Osteoblast (primary cell): ENCODE measurements around the gene MYLK2. TPM values are rescaled to one million over a fixed set of nuclear protein-coding genes. Genes with fewer than 3 reads are reported as not detected.

Experiments used
- DNase-seq: peaks from one replicate; pipeline ENCODE4 v3.0.0; 2011; ENCODE audit warnings: low spot score, mixed read lengths; ENCODE audit not compliant: insufficient read length; ENCODE audit errors: missing footprints
- H2AFZ ChIP-seq: 2 replicates; pipeline ENCODE4 v1.6.0; 2011; ENCODE audit warnings: mild to moderate bottlenecking, low read length
- H3K27ac ChIP-seq: 2 replicates; pipeline ENCODE4 v1.5.1; 2011; ENCODE audit warnings: mild to moderate bottlenecking, low read depth, low read length, moderate library complexity
- H3K27me3 ChIP-seq: 2 replicates; pipeline ENCODE4 v1.6.0; 2012; ENCODE audit warnings: mild to moderate bottlenecking, control low read depth, inconsistent platforms, low read length, moderate library complexity; ENCODE audit not compliant: insufficient read depth
- H3K36me3 ChIP-seq: 2 replicates; pipeline ENCODE4 v1.5.1; 2011; ENCODE audit warnings: mild to moderate bottlenecking, low read length, control low read depth, moderate library complexity; ENCODE audit not compliant: insufficient read depth
- H3K4me1 ChIP-seq: 2 replicates; pipeline ENCODE4 v1.5.1; 2011; ENCODE audit warnings: mild to moderate bottlenecking, low read length, control low read depth, moderate library complexity; ENCODE audit not compliant: insufficient read depth
- H3K4me2 ChIP-seq: 2 replicates; pipeline ENCODE4 v1.6.0; 2011; ENCODE audit warnings: mild to moderate bottlenecking, low read length; ENCODE audit not compliant: insufficient read depth
- H3K4me3 ChIP-seq: fragments of 200-600 bp; sonication (generic); 3 replicates; pipeline ENCODE4 v1.5.1; 2012; ENCODE audit warnings: mild to moderate bottlenecking, low read length, inconsistent platforms; ENCODE audit not compliant: insufficient read depth
- H3K79me2 ChIP-seq: 2 replicates; pipeline ENCODE4 v1.6.0; 2012; ENCODE audit warnings: mild to moderate bottlenecking, low read length, control low read depth, inconsistent platforms; ENCODE audit not compliant: insufficient read depth
- H3K9me3 ChIP-seq: 2 replicates; pipeline ENCODE4 v1.5.1; 2011; ENCODE audit warnings: low read depth, low read length, control low read depth
- H4K20me1 ChIP-seq: 2 replicates; pipeline ENCODE4 v1.6.0; 2012; ENCODE audit warnings: mild to moderate bottlenecking, low read length, control low read depth; ENCODE audit not compliant: insufficient read depth
- CTCF ChIP-seq: IDR thresholded peaks from 2 replicates; pipeline ENCODE4 v1.5.1; 2011; ENCODE audit warnings: mild to moderate bottlenecking, low read depth, low read length, moderate library complexity; ENCODE audit errors: extremely low read depth
- total RNA-seq: library from RNA; depleted of rRNA; stranded (reverse); fragments of >200 nt; gene quantifications from 2 replicates; pipeline ENCODE4 v1.2.3, GENCODE V29; 2012

Gene MYLK2
- total RNA-seq, 1 donor, result 0.36 TPM

DNA sequence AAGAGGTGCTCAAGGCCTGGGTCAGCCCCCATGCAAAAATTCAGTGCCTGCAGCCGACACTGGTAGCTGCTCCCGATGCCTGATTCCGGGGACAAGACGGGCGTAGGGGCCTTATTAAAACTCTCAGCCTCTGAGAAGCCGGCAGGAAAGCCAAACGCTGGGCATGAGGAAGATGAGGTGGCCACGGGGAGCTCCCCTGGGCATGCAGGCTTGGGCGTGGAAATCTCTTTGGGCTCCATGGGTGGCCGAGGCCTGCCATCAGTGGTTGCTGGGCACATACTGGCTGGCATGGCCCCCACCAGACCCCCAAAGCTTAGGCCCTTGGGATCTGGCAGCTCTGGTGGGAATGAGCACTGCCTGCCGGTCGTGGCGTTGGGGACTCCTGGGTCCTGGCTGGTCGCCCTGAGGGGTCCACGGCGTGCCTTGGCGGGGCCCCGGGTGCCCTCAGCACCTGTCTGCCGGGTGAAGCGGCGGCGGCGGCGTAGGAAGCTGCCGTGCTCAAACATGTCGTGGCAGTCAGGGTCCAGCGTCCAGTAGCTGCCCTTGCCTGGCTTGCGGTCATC lies 25.7 kb downstream of the MYLK2 start:
- no peaks in the 10 kb centered on the region for H3K9me3 ChIP-seq
- peaks cover 21% of the 10 kb centered on the region for H3K27me3 ChIP-seq
- H3K4me2 ChIP-seq, result no peak overlapping the region
- H3K27ac ChIP-seq, result no peak overlapping the region
- peaks cover 45% of the 10 kb centered on the region for H3K4me1 ChIP-seq
- no peak overlapping the region for H2AFZ ChIP-seq
- peak; percentile 76 for DNase-seq
- no peak overlapping the region for H3K4me3 ChIP-seq
- peaks cover 4% of the 10 kb centered on the region for H4K20me1 ChIP-seq
- H3K36me3 ChIP-seq, result no peaks in the 10 kb centered on the region
- no peak for TF ChIP-seq CTCF
- H3K79me2 ChIP-seq, result no peaks in the 10 kb centered on the region

DNA sequence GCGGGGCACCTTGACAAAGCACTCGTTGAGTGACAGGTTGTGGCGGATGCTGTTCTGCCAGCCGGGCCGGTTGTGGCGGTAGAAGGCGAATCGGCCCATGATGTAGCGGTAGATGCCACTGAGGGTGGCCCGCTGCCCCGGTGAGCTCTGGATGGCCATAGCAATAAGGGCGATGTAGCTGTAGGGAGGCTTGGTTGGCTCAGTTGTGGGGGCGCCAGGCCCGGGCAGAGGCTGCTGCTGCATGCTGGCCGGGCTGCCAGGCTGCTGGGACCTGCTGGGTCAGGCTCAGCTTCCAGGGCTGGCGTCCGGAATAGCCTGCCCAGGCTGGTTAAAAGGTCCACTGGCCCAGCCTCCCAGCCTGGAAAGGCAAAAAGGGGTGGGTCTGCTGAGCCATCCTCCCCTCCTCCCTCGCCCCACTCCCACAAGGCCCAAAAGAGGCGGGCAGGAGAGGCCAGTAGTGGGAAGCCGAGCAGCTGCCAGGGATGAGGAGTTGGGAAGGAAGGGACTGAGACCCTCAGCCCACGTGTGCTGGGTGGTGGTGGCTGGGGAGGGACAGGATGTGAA lies 26.2 kb downstream of the MYLK2 start, which contains the start of gene FOXS1:
Gene FOXS1, minus strand, starts transcription at position 305 of the 564 bp plus-strand sequence. Its CDS starts 62 bp downstream, at position 243.
- no peak for TF ChIP-seq CTCF
- no peak within 1 kb of the TSS for H3K27ac ChIP-seq
- H3K4me2 ChIP-seq, result no peak within 1 kb of the TSS
- no peaks in the 10 kb centered on the region for H3K79me2 ChIP-seq
- no peaks in the 10 kb centered on the region for H3K9me3 ChIP-seq
- peak; percentile 74 for DNase-seq
- peak within 1 kb of the TSS; percentile 21 for H2AFZ ChIP-seq
- peaks cover 26% of the 10 kb centered on the region for H3K27me3 ChIP-seq
- peaks cover 4% of the 10 kb centered on the region for H4K20me1 ChIP-seq
- H3K4me1 ChIP-seq, result peaks cover 45% of the 10 kb centered on the region
- no peaks in the 10 kb centered on the region for H3K36me3 ChIP-seq
- no peak within 1 kb of the TSS for H3K4me3 ChIP-seq

DNA sequence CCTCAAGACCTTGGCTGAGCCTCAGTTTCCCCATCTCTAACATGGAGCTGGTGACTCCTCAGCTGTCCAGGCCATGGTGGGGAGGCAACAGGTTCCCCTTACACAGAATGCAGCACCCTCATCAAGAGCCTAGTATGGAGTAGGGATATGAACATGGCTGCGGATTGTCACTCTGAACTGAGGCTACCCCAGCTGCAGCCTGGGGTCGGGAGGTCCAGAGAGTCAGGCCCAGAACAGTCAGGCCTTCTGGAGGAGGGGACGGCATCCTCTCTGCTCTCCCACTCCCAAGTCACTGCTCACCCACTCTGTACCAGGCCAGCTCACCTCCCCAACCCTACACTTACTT lies 27.6 kb downstream of the MYLK2 start:
- no peak overlapping the region for H2AFZ ChIP-seq
- no peaks in the 10 kb centered on the region for H3K79me2 ChIP-seq
- peaks cover 4% of the 10 kb centered on the region for H4K20me1 ChIP-seq
- H3K9me3 ChIP-seq, result no peaks in the 10 kb centered on the region
- peaks cover 35% of the 10 kb centered on the region for H3K27me3 ChIP-seq
- TF ChIP-seq CTCF, result no peak
- no peaks in the 10 kb centered on the region for H3K36me3 ChIP-seq
- no peak overlapping the region for H3K4me3 ChIP-seq
- H3K27ac ChIP-seq, result no peak overlapping the region
- H3K4me1 ChIP-seq, result peaks cover 32% of the 10 kb centered on the region
- H3K4me2 ChIP-seq, result no peak overlapping the region
- no peak for DNase-seq

DNA sequence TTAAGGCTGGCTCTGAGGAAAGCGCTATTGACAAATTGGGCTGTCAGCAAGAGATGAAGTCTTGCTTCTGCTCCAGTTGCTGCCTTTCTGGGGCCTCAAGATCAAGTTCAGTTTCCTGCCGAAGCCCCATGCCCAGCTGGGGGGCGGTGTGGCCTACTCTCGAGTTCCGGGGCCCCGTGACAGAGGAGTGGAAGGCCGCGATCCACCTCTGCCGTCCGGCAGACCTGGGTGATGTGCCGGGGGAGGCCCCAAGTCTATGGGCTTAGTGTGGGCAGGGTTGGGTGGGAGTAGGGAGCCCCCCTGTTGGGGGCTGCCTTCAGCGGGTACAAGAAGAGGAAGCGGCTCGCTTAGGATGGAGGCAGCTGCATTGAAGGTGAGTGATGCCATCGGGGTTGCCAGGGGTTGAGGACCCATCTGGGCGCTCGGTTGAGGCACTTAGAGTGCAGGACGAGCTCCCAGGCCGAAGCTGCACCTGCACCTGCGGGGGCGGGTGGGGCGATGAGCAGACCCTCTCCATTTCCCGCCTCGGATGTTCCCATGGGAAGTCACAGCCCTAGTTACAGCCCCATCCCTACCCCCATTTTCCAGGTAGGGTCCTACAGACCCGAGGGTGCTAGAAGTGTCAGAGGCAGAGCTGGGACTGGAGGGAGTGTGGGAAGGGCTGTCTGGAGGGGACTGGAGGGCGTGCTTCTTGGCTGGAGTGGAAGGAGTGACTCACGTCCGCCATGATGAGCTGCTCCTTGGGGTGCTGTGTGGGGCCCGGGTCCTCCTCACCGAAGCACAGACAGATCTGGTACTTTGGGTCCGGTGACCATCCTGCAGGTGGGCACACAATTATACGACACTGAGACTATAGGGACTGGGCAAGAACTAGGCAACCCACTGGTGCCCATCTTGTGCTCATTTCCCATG lies 29.2 kb downstream of the MYLK2 start:
- Histone ChIP-seq H3K27me3 (peaks cover 35% of the 10 kb centered on the region), H3K27ac (no peak overlapping the region), H3K79me2 (no peaks in the 10 kb centered on the region), H3K4me3 (no peak overlapping the region), H4K20me1 (no peaks in the 10 kb centered on the region), H3K9me3 (no peaks in the 10 kb centered on the region), H3K4me1 (peaks cover 16% of the 10 kb centered on the region), H3K4me2 (no peak overlapping the region), H2AFZ (no peak overlapping the region), H3K36me3 (no peaks in the 10 kb centered on the region)
- no peak for DNase-seq
- TF ChIP-seq CTCF, result no peak
